Stimulated activated CD8-positive, alpha-beta memory T cell treated with anti-CD3 and anti-CD28 coated beads, Interleukin-7, amount 100 ng/mL, for 1 hour (primary cell): ENCODE measurements around the gene CDC14B.
"Not testable (repeated sequence)": the region's sequence is repeated elsewhere in the genome, so short reads cannot be mapped to it uniquely, and the experiment has no call there.

Experiments used
- DNase-seq, 2 donors: peaks; one replicate each; pipeline ENCODE4 v3.0.0-alpha.2; 2020; ENCODE audit warnings: low read depth in 2 of 2

The CDC14B gene

GRCh38 chr9:96550659-96551058 is 69.0 kb downstream of the CDC14B start:
- no peak for DNase-seq

DNA sequence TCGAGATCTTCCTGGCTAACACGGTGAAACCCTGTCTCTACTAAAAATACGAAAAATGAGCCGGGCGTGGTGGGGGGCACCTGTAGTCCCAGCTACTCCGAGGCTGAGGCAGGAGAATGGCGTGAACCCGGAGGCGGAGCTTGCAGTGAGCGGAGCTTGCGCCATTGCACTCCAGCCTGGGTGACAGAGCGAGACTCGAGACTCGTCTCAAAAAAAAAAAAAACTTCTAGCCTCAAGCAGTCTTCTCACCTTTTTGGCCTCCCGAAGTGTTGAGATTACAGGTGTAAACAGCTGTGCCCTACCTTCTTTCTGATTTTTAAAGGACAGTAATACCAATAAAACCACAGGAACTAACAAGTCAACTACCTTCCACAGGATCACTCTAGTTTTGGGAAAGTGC is 76.5 kb downstream of the CDC14B start:
- not testable (repeated sequence) for DNase-seq

GRCh38 chr9:96540106-96540505 is 79.5 kb downstream of the CDC14B start:
- no peak for DNase-seq

DNA sequence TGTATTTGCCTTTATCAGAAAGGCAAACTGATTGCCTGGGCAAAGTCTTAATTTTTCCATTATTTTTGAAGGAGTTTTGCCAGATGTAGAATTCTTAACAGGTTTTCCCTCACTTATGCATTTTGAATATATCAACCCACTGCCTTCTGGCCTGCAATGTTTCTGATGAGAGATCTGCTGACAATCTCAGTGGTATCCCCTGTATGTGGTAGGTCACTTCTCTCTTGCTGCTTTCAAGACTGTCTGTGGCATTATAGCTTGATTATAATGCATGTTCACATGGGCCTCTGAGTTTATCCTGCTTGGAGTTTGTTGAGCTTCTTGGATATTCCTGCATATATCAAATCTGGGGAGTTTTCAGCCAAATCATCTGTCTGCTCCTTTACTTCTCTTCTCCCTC is 87.5 kb downstream of the CDC14B start:
- no peak for DNase-seq

- no peak for DNase-seq
Measured at GRCh38 chr9:96524764-96525163, 94.9 kb downstream of the CDC14B start.

DNA sequence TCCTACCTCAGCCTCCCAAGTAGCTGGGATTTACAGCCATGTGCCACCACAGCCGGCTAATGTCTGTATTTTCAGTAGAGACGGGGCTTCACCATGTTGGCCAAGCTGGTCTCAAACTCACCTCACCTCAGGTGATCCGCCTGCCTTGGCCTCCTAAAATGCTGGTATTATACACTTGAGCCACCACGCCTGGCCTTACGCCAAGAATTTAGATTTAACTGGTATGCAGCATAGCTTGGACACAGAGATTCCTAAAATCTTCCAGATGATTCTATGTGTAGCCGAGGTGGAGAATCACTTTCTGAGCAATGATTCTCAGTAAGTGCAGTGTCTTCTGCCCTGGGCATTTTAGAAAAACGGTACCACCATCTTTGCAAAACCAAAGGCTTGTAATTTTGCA is 95.6 kb downstream of the CDC14B start:
- DNase-seq, result no peak

DNA sequence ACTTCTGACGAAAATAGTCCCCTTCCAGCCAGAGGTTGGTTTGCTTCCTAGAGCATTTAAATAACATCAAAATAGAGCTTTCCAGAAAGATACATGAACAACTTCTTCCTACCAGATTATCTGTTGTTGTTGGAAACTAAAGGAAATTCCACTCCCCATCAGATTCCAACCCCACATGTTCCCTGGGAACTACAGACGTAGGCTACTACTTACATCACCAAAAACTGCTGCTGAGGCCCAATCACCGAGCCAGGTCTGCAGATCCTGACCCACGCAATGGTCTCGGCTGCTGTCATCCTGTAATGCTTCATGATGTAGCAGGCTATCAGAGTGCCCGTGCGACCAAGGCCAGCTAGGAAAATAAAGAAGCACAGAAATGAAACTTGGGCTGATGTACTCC is 96.3 kb downstream of the CDC14B start:
- no peak for DNase-seq

DNA sequence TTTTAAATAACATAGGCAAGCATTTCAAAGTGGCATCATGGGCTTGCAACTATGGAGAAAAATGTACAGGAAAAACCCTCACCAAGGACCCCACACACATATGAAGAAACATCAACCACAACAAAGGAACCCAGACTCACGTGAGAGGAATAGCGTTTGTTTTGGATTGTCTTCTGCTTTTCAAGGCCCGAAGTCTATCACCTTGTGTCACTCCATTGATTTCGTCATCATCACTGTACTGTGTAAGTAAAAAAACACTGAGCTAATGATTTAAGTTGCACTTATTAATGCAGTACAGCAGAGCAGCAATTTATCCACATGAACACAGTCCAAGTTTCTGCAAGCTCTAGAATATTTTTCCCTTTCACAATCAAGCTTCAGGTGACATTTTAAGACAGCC is 97.3 kb downstream of the CDC14B start:
- DNase-seq, result no peak

DNA sequence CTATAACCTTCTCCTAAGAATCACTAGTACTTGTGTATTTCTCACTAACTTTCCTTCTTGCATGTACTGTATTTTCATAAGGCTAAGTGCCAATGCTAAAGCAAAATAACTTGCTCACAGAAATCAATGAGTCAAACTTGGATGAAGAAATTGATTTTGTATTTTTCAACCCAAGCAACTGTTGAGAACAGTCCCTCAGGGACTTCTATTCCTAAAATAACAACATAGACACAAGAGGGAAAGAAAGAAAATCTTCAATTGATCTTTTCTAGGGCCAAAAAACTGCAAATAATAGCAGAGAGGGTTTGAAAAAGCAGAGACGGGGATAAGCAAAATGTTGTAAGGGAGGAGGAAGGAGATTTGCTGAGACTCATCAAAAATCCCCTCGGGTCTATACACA is 99.9 kb downstream of the CDC14B start:
- no peak for DNase-seq

DNA sequence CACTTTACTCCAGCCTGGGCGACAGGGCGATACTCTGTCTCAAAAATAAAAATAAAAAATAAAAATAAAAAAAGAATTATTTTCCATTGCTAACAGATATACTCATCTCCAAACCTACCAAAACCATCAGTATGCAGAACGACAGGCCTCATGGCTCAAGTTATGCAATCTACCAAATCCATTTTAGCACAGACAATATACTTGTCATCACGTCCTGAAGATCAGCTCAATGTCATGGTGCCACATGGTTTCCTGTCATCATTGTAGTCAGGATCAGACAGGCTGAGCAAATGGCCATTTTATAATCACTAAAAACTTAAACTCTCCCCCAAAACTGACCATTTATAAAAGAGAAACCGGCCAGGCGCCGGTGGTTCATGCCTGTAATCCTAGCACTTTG is 100.5 kb downstream of the CDC14B start:
- no peak for DNase-seq

DNA sequence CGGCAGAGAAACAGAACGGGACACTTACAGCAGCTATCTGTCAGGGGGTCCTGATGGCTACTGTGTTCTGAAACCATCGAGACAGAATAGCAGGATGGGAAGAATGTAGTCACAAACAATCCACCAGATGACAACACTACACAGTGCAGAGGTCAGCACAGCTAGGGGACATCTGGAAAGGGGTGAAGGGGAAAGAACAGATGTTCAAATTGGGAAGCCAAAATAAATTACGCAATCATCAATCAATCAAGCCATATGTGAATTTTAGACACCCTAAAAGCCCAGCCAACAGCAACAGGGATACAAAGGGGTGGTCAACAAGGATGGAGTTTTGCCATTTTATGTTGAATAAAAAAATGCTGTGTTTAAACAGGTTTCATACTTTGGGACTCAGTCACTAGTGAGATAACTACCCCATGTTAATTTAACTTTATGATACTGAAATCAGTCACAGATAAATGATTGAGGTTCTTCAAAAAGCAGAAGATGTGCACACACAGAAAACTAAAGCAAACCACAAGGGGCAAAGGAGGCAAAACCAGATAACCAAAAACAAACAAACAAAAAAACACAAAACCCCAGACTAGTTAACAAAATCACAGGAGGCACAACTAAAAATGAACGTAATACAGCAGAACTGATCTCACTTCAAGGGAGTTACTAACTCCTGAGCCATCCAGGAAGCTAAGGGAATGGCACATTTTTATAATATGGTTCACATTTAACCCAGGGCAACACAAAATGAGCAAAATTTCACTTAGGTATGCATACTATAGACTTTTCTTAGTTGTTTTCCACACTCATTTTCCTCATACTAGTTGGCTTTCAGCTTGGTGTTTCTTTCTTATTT is 103.8 kb downstream of the CDC14B start:
- no peak for DNase-seq

DNA sequence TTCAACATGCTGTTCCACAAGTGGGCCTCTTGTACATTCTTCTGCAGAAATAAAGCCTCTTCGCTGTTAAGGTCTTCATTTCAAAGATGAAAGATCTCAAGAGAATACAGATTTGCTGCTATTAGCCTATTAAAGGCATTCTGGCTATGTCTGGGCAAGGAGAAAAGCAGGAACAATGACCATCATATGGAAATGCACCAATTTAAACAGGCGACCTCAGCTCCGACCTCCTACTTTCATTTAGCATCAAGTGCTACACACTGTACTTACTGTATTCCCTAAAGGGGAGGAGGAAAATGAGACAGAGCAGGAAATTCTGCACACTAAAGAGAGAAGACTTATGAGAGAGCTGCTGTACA is 104.9 kb downstream of the CDC14B start:
- no peak for DNase-seq

DNA sequence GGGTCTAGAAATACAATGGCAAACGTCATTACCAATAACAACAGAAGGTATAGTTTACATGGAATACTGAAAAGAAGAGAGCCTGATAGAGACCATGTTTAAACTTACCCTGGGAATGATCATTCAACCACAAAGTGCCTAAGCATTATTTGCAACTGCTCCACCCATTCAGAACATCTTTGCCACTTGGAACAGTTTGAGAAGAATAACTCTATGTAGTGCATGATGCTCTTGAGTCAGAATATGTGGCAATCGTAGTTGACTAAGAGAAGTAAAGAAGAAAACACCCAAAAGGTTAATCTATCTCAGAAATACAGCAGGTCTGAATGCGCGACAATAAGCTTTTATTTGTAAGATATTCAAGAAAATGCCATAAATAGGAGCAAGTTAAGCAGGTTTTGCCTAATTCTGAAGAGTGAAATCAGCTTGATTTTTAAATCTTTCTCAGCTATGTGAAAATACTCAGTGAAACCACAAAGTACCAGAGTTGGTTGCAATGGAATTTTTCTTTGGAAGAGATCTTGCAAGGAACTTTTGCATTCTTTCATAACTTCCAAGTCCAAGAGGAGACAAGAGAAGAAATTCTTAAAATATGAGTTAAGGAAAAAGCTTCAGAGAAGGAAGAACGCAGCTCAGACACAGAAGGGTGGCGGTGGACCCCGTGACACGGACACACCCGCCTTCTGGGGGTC is 105.4 kb downstream of the CDC14B start:
- no peak for DNase-seq

- DNase-seq, result no peak
Measured at GRCh38 chr9:96513622-96514021, 106.0 kb downstream of the CDC14B start.

- no peak for DNase-seq
Measured at GRCh38 chr9:96512240-96512639, 107.4 kb downstream of the CDC14B start.

DNA sequence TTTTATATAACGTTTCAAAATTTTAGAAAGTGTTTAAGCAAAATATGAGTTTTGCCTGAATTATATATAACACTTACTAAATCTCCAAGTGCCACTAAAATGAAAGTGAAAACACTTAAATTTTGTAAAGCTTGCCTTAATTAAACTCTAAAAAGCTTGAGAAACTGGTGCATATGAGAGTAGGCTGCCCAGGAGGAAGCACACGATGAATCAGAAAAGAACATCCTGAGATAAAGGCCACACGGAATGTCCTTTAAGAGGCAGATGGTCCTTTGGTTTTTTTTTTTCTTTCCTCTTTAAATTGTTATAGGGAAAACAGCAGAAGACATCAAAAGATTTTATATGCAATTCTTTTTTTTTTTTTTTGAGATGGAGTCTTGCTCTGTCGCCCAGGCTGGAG is 109.4 kb downstream of the CDC14B start:
- no peak for DNase-seq

GRCh38 chr9:96509848-96510247 is 109.8 kb downstream of the CDC14B start:
- no peak for DNase-seq

DNA sequence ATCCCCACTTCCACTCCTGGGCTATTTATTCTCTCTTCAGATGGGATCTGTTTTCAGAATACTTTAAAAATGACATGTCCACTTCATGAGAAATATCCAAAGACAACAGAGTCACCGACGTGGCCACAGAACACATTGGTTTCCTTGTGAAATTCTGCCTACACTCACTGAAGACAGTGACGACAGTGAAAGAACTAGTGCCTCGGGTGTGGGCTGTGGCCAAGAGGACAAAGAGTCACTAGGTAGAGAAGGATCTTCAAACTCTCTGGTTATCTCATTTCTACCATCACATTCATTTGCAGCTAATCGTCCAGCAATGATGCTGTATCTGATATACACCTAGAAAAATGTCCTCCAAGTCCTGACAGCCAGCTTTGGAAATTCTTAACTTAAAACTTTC is 110.6 kb downstream of the CDC14B start:
- DNase-seq, result no peak

DNA sequence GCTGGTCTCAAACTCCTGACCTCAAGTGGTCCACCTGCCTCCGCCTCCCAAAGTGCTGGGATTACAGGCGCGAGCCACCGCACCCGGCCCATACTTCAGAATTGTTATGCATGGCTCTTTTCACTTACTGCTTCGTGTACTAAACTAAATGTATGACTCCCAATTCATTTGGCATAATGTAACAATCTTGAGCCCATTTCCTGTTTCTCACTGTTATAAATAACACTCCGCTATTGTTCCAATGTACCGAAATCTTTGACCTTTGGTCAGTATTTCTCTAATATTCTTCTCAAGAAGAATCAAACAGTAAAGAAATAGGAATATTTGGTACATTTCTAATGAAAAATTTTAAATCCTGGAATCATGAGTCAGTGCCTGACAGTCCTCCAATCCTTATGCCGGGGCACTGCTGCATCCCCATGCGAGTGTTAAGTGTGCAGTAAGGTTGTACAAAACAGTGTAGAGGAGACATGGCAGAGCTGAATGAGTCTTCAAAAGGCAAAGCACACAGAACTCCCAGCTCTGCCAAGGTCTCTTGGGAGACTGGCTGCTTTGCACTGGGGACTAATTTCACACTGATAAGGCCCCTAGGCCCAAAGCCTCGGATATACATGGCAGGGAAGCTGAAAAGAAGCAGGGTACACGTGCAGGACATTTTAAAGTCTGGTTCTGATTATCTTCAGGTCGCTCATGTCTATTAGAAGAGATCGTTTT is 111.3 kb downstream of the CDC14B start:
- DNase-seq, result no peak

DNA sequence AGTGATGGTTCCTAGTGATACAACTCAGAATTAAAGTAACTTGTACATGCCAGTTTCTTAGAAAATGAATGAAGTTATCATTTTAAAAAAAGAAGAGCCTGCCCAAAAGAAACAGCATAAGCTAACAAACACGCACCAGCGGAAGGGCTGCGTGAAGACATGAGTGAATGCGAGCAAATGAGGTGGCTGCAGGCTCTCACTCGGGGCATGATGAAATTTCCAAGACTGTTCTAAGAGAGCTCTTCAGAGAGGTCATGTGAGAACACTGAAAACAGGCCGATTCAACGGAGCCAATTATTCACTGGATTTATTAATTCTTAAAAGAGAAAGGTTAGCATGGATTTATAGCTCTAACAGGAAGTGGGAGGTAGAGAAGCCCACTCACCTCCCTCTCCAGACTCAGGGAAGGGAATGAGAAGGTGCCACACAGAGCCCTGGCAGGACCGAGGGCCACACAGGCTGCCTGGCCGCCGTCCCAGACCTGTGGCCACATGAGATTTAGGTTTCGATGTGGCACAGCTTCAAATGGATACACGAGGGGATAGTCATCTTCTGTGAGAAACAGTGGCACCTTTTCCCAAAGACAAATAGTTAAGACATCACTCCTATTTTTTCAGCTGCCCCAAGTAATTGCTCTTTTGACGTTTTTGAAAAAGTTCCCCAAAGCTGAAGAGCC is 114.2 kb downstream of the CDC14B start:
- DNase-seq, result no peak

GRCh38 chr9:96503918-96504317 is 115.7 kb downstream of the CDC14B start:
- no peak for DNase-seq

GRCh38 chr9:96503374-96503748 is 116.3 kb downstream of the CDC14B start:
- not testable (repeated sequence) for DNase-seq
